ENCODE results near the gene FGF14.

FGF14 gene

GRCh38 chr13:102401766-102402165 lies at the start of gene FGF14:
Gene FGF14, minus strand, starts transcription at chr13:102402048.
- DNase-seq (ENCODE audit: extremely low read depth, insufficient read length), result no peak
- Histone ChIP-seq H3K36me3 (ENCODE audit: control insufficient read depth, insufficient read depth, low read length) (no peaks in the 10 kb centered on the region), H3K4me3 (replicated peaks; ENCODE audit: low read depth, low read length) (peak within 1 kb of the TSS; percentile 20; the same call in 1 of the 2 replicates), H3K27me3 (replicated peaks; ENCODE audit: control insufficient read depth, insufficient read depth, low read length) (no peaks in the 10 kb centered on the region; the same call in none of the 2 replicates)
- no peak for TF ChIP-seq CTCF (IDR thresholded peaks at IDR 0.05; ENCODE audit: insufficient read depth, low read length, poor library complexity, severe bottlenecking)

- Histone ChIP-seq H3K36me3 (ENCODE audit: control insufficient read depth, insufficient read depth, low read length) (no peaks in the 10 kb centered on the region), H3K4me3 (replicated peaks; ENCODE audit: low read depth, low read length) (no peak overlapping the region), H3K27me3 (replicated peaks; ENCODE audit: control insufficient read depth, insufficient read depth, low read length) (no peaks in the 10 kb centered on the region)
- TF ChIP-seq CTCF (IDR thresholded peaks at IDR 0.05; ENCODE audit: insufficient read depth, low read length, poor library complexity, severe bottlenecking), result no peak
- DNase-seq (ENCODE audit: extremely low read depth, insufficient read length), result no peak
These were observed 41.4 kb upstream of the FGF14 start for GRCh38 chr13:102443249-102443648.

DNA sequence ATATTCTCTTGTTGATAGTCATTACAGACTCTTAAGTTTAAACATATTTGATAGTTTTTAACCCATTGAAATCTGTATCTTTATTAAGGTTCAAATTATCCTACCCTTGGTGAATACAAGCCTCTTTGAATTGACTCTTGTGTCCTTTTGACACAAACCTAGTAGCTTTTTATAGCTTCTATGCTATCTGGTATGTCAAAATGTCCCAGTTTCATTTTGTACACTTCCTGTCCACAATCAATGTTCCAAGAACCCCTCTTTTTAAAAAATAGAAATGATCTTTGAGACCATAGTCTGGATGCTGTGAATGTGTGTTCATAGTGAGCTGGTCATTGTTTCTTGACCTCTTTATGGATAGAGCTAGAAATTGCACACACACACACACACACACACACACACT lies 39.2 kb upstream of the FGF14 start:
- TF ChIP-seq CTCF (IDR thresholded peaks at IDR 0.05; ENCODE audit: insufficient read depth, low read length, poor library complexity, severe bottlenecking), result no peak
- DNase-seq (ENCODE audit: extremely low read depth, insufficient read length), result no peak
- Histone ChIP-seq H3K36me3 (ENCODE audit: control insufficient read depth, insufficient read depth, low read length) (no peaks in the 10 kb centered on the region), H3K4me3 (replicated peaks; ENCODE audit: low read depth, low read length) (no peak overlapping the region), H3K27me3 (replicated peaks; ENCODE audit: control insufficient read depth, insufficient read depth, low read length) (no peaks in the 10 kb centered on the region)

- no peak for TF ChIP-seq CTCF (IDR thresholded peaks at IDR 0.05; ENCODE audit: insufficient read depth, low read length, poor library complexity, severe bottlenecking)
- Histone ChIP-seq H3K36me3 (ENCODE audit: control insufficient read depth, insufficient read depth, low read length) (no peaks in the 10 kb centered on the region), H3K4me3 (replicated peaks; ENCODE audit: low read depth, low read length) (no peak overlapping the region), H3K27me3 (replicated peaks; ENCODE audit: control insufficient read depth, insufficient read depth, low read length) (no peaks in the 10 kb centered on the region)
- DNase-seq (ENCODE audit: extremely low read depth, insufficient read length), result peak; percentile 49
These were observed 38.5 kb upstream of the FGF14 start for GRCh38 chr13:102440259-102440936.

DNA sequence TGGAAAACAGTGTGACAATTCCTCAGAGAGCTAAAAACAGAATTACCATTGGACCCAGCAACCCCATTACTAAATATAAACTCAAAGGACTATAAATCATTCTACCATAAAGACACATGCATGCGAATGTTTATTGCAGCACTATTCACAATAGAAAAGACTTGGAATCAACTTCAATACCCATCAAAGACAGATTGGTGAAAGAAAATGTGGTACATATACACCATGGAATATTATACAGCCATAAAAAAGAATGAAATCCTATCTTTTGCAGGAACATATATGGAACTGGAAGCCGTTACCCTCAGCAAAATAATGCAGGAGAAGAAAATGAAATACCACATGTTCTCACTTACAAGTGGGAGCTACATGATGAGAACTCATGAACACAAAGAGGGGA lies 20.8 kb upstream of the FGF14 start:
- no peak for TF ChIP-seq CTCF (IDR thresholded peaks at IDR 0.05; ENCODE audit: insufficient read depth, low read length, poor library complexity, severe bottlenecking)

More for the DNA sequence above, 20.8 kb upstream of the FGF14 start:
- DNase-seq (ENCODE audit: extremely low read depth, insufficient read length), result no peak
- no peak overlapping the region for H3K4me3 ChIP-seq (replicated peaks; ENCODE audit: low read depth, low read length)
- no peaks in the 10 kb centered on the region for H3K36me3 ChIP-seq (ENCODE audit: control insufficient read depth, insufficient read depth, low read length)
- H3K27me3 ChIP-seq (replicated peaks; ENCODE audit: control insufficient read depth, insufficient read depth, low read length), result no peaks in the 10 kb centered on the region
